GM23338 (cell line): ENCODE measurements around the gene DCAF17. TPM values are rescaled to one million over a fixed set of nuclear protein-coding genes. Genes with fewer than 3 reads are reported as not detected.

ENCODE experiments used
- ATAC-seq: fragments of 200-7000 bp; cut with Tn5 transposase; 3 replicates; pipeline ENCODE4 v1.9.1; 2020
- DNase-seq: peaks from one replicate; pipeline ENCODE4 v3.0.0-alpha.2; 2015; ENCODE audit warnings: low spot score
- H2AFZ ChIP-seq: fragments of 200-600 bp; sonication (generic); 2 replicates; pipeline ENCODE4 v1.8.0; 2016; ENCODE audit warnings: antibody characterized with exemption, mild to moderate bottlenecking, moderate library complexity
- H3F3A ChIP-seq: fragments of 200-600 bp; sonication (generic); replicated peaks from 2 replicates; pipeline ENCODE4 v1.8.0; 2017; ENCODE audit warnings: antibody characterized with exemption, mixed run types, low read depth
- H3K27ac ChIP-seq: fragments of 200-600 bp; sonication (generic); 2 replicates; pipeline ENCODE4 v1.6.1; 2016; ENCODE audit warnings: low read depth
- H3K27me3 ChIP-seq: fragments of 200-600 bp; sonication (generic); 2 replicates; pipeline ENCODE4 v1.8.0; 2016; ENCODE audit warnings: mild to moderate bottlenecking, mixed run types, moderate library complexity; ENCODE audit not compliant: insufficient read depth
- H3K36me3 ChIP-seq: fragments of 200-600 bp; sonication (generic); 2 replicates; pipeline ENCODE4 v1.8.0; 2016; ENCODE audit warnings: mild to moderate bottlenecking; ENCODE audit not compliant: insufficient read depth
- H3K4me1 ChIP-seq: fragments of 200-600 bp; sonication (generic); 2 replicates; pipeline ENCODE4 v1.8.0; 2016; ENCODE audit warnings: mild to moderate bottlenecking, moderate library complexity; ENCODE audit not compliant: insufficient read depth
- H3K4me2 ChIP-seq: fragments of 200-600 bp; sonication (generic); 2 replicates; pipeline ENCODE4 v1.7.1; 2017; ENCODE audit warnings: mixed run types
- H3K4me3 ChIP-seq: fragments of 200-600 bp; sonication (generic); 2 replicates; pipeline ENCODE4 v1.6.1; 2016; ENCODE audit warnings: mixed run types
- H3K79me2 ChIP-seq: fragments of 200-600 bp; sonication (generic); replicated peaks from 2 replicates; pipeline ENCODE4 v1.8.0; 2017; ENCODE audit warnings: mild to moderate bottlenecking; ENCODE audit not compliant: insufficient read depth
- H3K9me2 ChIP-seq: fragments of 200-600 bp; sonication (generic); 2 replicates; pipeline ENCODE4 v1.8.0; 2017; ENCODE audit not compliant: insufficient read depth
- H4K20me1 ChIP-seq: fragments of 200-600 bp; sonication (generic); replicated peaks from 2 replicates; pipeline ENCODE4 v1.8.0; 2017; ENCODE audit warnings: mild to moderate bottlenecking; ENCODE audit not compliant: insufficient read depth
- H3K27ac Mint-ChIP-seq: 2 replicates; pipeline ENCODE4 v1.8.0; 2020; ENCODE audit warnings: inconsistent platforms, mild to moderate bottlenecking, moderate library complexity, mixed read lengths
- H3K27me3 Mint-ChIP-seq: 3 replicates; pipeline ENCODE4 v1.8.0; 2022; ENCODE audit warnings: low read depth, mild to moderate bottlenecking, moderate library complexity, mixed read lengths, inconsistent platforms; ENCODE audit not compliant: insufficient read depth, poor library complexity
- H3K36me3 Mint-ChIP-seq: 3 replicates; pipeline ENCODE4 v1.8.0; 2021; ENCODE audit warnings: low read depth, mild to moderate bottlenecking, inconsistent platforms, moderate library complexity, mixed read lengths
- H3K4me1 Mint-ChIP-seq: 3 replicates; pipeline ENCODE4 v1.8.0; 2020; ENCODE audit warnings: mild to moderate bottlenecking, inconsistent platforms, mixed read lengths
- H3K4me3 Mint-ChIP-seq: 3 replicates; pipeline ENCODE4 v1.8.0; 2021; ENCODE audit warnings: moderate library complexity, mild to moderate bottlenecking, inconsistent platforms, mixed read lengths
- H3K9me3 Mint-ChIP-seq: 3 replicates; pipeline ENCODE4 v1.8.0; 2020; ENCODE audit warnings: moderate library complexity, mild to moderate bottlenecking, inconsistent platforms, mixed read lengths
- CREB1 ChIP-seq: fragments of 250-450 bp; sonication (Bioruptor Pico); IDR thresholded peaks from 2 replicates; pipeline ENCODE4 v1.5.0; 2020; ENCODE audit warnings: low read depth, mild to moderate bottlenecking, moderate library complexity
- EZH2 ChIP-seq: fragments of 200-600 bp; sonication (generic); IDR thresholded peaks from one replicate; pipeline ENCODE4 v1.8.0; 2017; ENCODE audit warnings: antibody characterized with exemption, mild to moderate bottlenecking, low read depth; ENCODE audit not compliant: unreplicated experiment
- EZH2phosphoT487 ChIP-seq: fragments of 200-600 bp; sonication (generic); IDR thresholded peaks from one replicate; pipeline ENCODE4 v1.8.1; 2018; ENCODE audit warnings: antibody characterized with exemption; ENCODE audit not compliant: unreplicated experiment
- JUNB ChIP-seq: IDR thresholded peaks from one replicate; pipeline ENCODE4 v1.6.1; 2016; ENCODE audit warnings: antibody characterized with exemption; ENCODE audit not compliant: unreplicated experiment
- NANOG ChIP-seq: IDR thresholded peaks from 2 replicates; pipeline ENCODE4 v1.6.1; 2016; ENCODE audit warnings: antibody characterized with exemption, borderline replicate concordance
- POLR2AphosphoS5 ChIP-seq: IDR thresholded peaks from 2 replicates; pipeline ENCODE4 v1.6.1; 2016; ENCODE audit warnings: antibody characterized with exemption, low read depth
- REST ChIP-seq: IDR thresholded peaks from one replicate; pipeline ENCODE4 v1.6.1; 2018; ENCODE audit warnings: antibody characterized with exemption; ENCODE audit not compliant: unreplicated experiment
- STAT1 ChIP-seq: IDR thresholded peaks from one replicate; pipeline ENCODE4 v1.6.1; 2016; ENCODE audit warnings: antibody characterized with exemption; ENCODE audit not compliant: unreplicated experiment
- ZNF114 ChIP-seq: fragments of 250-450 bp; sonication (Bioruptor Pico); IDR thresholded peaks from 2 replicates; pipeline ENCODE4 v1.5.0; 2020; ENCODE audit warnings: mild to moderate bottlenecking, moderate library complexity
- ZNF331 ChIP-seq: fragments of 250-450 bp; sonication (Bioruptor Pico); IDR thresholded peaks from 2 replicates; pipeline ENCODE4 v1.5.0; 2020; ENCODE audit warnings: low read depth, mild to moderate bottlenecking, moderate library complexity
- polyA plus RNA-seq: library from polyadenylated mRNA; unstranded; fragments of >200 nt; fragmentation: Nextera tagmentation; extraction: Ambion mirVana; gene quantifications from 2 replicates; pipeline ENCODE4 v1.2.1, GENCODE V29; 2016
- total RNA-seq: library from RNA; depleted of rRNA; stranded (reverse); fragments of >200 nt; shearing (Covaris generic); gene quantifications from 2 replicates; pipeline ENCODE4 v1.2.3, GENCODE V29; 2014
- TF ChIP-seq, protein P1 (sequence below): IDR thresholded peaks from 2 replicates; pipeline ENCODE4 v1.6.1; 2016; ENCODE audit warnings: antibody characterized with exemption
- TF ChIP-seq, protein P2 (sequence below), 2 experiments: fragments of 200-600 bp in 1 of 2; sonication (generic) in 1 of 2; conservative IDR thresholded peaks; 2 replicates each; pipeline versions ENCODE4 v1.5.1 to v1.6.1; 2016 to 2017; ENCODE audit warnings: antibody characterized with exemption in 2 of 2, low read depth in 2 of 2, mild to moderate bottlenecking in 2 of 2, moderate library complexity in 1 of 2

Gene DCAF17
- total and polyA plus RNA-seq, 2 experiments from 2014 or later: 11.0 to 37.3 TPM

DNA sequence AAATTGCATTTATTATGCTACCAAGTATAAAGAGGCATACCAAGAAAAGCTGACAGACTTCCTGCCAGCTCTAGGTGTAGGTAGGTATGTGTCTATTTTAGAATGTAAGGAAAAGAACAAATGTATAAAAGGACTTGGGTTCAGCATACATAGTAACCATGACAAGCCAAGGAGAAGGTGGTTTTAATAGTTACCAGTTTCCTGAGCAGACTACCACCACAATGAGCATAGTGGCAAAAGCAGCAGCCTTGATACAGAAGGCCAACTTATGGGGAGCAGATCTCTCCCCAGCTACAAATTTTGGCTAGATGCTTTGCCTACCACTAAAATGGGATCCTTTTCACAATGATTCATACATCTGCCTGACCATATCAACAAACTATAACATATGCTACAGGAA lies 34.7 kb upstream of the DCAF17 start:
- Mint-ChIP-seq H3K27ac (no peak overlapping the region), H3K4me3 (no peak overlapping the region), H3K36me3 (peaks cover 28% of the 10 kb centered on the region), H3K4me1 (peaks cover 30% of the 10 kb centered on the region), H3K27me3 (no peaks in the 10 kb centered on the region), H3K9me3 (peaks cover 10% of the 10 kb centered on the region)
- no peak overlapping the region for H3K4me2 ChIP-seq
- peaks cover 12% of the 10 kb centered on the region; the same call in 1 of the 2 replicates for H3K36me3 ChIP-seq
- H3K4me1 ChIP-seq: peaks cover 21% of the 10 kb centered on the region
- H3K79me2 ChIP-seq: peaks cover 63% of the 10 kb centered on the region
- H4K20me1 ChIP-seq: no peaks in the 10 kb centered on the region
- no peaks in the 10 kb centered on the region for H3K27me3 ChIP-seq
- H3K27ac ChIP-seq: no peak overlapping the region; the same call in 1 of the 2 replicates
- DNase-seq (no peak), ATAC-seq (no peak)
- H3K9me2 ChIP-seq: no peaks in the 10 kb centered on the region
- no peak overlapping the region for H3K4me3 ChIP-seq
- no peaks in the 10 kb centered on the region for H3F3A ChIP-seq
- TF ChIP-seq POLR2AphosphoS5 (no peak), REST (no peak)
- TF ChIP-seq, protein P1, sequence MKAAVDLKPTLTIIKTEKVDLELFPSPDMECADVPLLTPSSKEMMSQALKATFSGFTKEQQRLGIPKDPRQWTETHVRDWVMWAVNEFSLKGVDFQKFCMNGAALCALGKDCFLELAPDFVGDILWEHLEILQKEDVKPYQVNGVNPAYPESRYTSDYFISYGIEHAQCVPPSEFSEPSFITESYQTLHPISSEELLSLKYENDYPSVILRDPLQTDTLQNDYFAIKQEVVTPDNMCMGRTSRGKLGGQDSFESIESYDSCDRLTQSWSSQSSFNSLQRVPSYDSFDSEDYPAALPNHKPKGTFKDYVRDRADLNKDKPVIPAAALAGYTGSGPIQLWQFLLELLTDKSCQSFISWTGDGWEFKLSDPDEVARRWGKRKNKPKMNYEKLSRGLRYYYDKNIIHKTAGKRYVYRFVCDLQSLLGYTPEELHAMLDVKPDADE: no peak
- no peak overlapping the region for H2AFZ ChIP-seq

GRCh38 chr2:171400395-171400794 lies 33.6 kb upstream of the DCAF17 start:
- no peaks in the 10 kb centered on the region for H3K27me3 ChIP-seq
- H3K4me1 ChIP-seq: peaks cover 15% of the 10 kb centered on the region
- H3K4me3 Mint-ChIP-seq: no peak overlapping the region
- peak overlapping the region; percentile 41 for H3K27ac ChIP-seq
- 0 out of 2 replicates have a peak, but pooled peaks cover 6% of the 10 kb centered on the region for H3K9me2 ChIP-seq
- H3K4me3 ChIP-seq: no peak overlapping the region
- H3K9me3 Mint-ChIP-seq: peaks cover 10% of the 10 kb centered on the region
- H4K20me1 ChIP-seq: no peaks in the 10 kb centered on the region
- peaks cover 12% of the 10 kb centered on the region; the same call in 1 of the 2 replicates for H3K36me3 ChIP-seq
- H3K36me3 Mint-ChIP-seq: peaks cover 31% of the 10 kb centered on the region
- H3K27me3 Mint-ChIP-seq: peaks cover 2% of the 10 kb centered on the region
- no peak for ATAC-seq
- peak overlapping the region; percentile 70 for H3K27ac Mint-ChIP-seq
- H2AFZ ChIP-seq: no peak overlapping the region
- peaks cover 28% of the 10 kb centered on the region for H3K4me1 Mint-ChIP-seq
- H3F3A ChIP-seq: no peaks in the 10 kb centered on the region
- no peak for DNase-seq
- 0 out of 2 replicates have a peak overlapping the region, but pooled peaks have one; percentile 16 for H3K4me2 ChIP-seq
- H3K79me2 ChIP-seq: peaks cover 67% of the 10 kb centered on the region
- TF ChIP-seq, protein P2, sequence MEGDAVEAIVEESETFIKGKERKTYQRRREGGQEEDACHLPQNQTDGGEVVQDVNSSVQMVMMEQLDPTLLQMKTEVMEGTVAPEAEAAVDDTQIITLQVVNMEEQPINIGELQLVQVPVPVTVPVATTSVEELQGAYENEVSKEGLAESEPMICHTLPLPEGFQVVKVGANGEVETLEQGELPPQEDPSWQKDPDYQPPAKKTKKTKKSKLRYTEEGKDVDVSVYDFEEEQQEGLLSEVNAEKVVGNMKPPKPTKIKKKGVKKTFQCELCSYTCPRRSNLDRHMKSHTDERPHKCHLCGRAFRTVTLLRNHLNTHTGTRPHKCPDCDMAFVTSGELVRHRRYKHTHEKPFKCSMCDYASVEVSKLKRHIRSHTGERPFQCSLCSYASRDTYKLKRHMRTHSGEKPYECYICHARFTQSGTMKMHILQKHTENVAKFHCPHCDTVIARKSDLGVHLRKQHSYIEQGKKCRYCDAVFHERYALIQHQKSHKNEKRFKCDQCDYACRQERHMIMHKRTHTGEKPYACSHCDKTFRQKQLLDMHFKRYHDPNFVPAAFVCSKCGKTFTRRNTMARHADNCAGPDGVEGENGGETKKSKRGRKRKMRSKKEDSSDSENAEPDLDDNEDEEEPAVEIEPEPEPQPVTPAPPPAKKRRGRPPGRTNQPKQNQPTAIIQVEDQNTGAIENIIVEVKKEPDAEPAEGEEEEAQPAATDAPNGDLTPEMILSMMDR (conservative IDR thresholded peaks at IDR 0.05; ENCODE audit: low read depth in 2 of 2): no peak
- TF ChIP-seq ZNF331 (CRISPR knock-in tag): no peak
- no peak for TF ChIP-seq POLR2AphosphoS5
- TF ChIP-seq ZNF114 (CRISPR knock-in tag): no peak
- no peak for TF ChIP-seq EZH2phosphoT487
- no peak for TF ChIP-seq REST
- TF ChIP-seq EZH2: no peak
- TF ChIP-seq, protein P1: no peak
- no peak for TF ChIP-seq NANOG
- no peak for TF ChIP-seq STAT1
- TF ChIP-seq JUNB: no peak
- no peak for TF ChIP-seq CREB1 (CRISPR knock-in tag)
